Measurements from ENCODE around the gene ZNF618.

ZNF618 gene

DNA sequence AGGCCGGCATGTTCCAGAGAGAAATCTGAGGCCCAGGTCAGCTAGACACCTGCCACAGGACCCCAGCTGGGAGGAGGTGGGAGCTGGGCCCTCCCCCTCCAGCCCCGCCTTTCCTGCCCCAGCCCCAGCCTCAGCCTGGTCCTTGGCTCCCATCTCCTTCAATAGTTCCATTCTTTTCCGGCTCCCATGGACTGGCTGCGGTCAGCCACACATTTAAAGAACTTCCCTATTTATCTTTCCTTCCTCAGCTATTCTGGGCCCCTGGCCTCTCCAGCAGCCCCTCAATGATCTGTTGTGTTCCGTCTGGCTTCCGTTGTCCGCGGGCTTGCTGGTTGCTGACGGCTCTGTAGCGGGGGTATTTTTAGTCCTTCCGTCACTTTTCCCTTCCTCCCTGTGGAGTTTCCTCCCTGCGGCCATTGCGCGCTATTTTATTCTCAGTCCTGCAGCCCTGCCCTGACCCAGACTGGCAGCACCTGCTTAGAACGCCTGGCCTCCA, 128.2 kb downstream of the ZNF618 start:
- DNase-seq = no peak

DNA sequence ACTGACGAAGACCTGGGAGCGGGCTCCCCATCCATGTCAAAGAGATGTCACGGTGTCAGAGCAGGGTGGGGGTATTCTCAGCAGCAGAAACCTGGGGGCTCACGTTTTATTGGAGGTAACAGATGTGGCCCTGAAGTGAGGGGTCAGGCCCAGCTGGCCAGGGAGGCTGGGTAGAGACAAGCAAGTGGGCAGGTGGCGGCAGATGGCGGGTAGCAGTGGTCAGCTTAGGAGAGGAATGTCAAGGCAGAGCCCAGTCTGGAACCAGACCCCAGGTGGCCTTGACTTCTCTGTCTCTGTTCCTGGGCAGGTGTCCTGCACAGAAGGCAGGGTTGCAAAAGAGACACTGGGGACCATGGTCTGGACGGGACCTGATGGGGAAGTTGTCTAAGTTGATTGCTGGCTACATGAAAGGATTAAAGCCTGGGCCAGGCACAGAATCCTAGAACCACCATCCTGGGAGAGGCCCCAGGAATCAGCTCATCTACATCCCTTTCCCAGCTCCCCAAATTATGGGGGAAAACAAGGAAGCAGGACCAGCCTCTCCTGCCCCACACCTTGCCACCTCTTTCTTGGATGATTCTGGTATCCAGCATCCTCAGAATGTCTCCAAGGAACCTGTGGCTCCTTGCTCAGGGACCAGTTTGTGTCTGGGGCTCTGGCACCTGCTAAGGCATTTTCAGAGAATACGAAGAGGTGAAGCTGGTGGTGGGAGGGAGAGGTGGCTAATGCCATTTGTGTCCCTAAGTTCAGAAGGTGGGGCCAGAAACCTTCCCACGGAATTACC, 129.5 kb downstream of the ZNF618 start:
- no peak for DNase-seq

DNA sequence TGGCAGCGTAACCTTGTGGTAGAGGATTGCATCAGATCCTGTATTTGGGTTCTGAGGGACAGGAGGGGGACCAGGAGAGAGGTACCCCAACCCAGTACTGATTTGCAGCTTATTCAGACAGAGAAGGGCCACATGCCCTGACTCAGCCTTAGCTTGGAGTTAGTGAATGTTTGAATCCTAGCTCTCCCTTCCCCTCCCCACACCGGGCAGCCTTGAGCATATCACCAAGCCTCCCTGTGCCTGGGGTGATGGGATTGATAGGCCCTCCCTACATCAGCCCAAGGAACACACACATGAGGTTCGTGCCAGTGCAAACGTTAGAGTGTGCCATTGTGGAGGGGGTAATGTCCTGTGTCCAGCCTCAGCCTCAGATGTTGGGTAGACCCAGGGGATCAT, 130.0 kb downstream of the ZNF618 start:
- no peak for DNase-seq

DNA sequence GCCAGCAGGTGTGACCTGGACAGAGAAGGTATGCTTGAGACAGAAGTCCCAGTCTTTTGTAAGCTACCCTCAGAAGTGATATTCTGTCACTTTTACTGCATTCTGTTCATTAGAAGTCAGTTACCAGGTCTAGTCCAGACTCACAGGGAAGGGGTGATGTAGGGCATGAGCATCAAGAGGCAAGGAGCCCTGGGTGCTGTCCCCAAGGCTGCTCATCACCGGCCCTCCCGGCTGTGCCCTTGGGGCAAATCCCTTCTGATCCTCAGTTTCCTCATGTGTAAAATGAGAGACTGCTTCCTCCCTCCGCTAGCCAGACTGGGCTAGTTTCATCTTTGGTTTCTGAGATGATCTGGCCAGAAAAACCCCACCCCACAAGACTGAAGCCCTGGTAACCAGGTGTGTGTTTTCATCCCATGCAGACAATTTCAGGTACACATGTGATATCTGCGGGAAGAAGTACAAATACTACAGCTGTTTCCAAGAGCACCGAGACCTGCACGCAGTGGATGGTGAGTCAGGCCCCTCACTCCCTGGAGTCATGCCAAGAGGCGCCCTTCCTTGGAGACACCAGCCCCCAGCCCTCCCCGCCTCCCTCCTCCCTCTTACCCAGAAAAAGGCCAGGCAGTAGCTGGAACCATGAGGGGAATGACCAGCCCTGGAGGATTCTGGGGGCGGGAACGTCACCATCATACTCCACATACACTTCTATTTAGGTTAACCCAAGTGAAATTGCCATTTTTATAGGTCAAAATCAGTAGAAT, 131.0 kb downstream of the ZNF618 start:
- no peak for DNase-seq

DNA sequence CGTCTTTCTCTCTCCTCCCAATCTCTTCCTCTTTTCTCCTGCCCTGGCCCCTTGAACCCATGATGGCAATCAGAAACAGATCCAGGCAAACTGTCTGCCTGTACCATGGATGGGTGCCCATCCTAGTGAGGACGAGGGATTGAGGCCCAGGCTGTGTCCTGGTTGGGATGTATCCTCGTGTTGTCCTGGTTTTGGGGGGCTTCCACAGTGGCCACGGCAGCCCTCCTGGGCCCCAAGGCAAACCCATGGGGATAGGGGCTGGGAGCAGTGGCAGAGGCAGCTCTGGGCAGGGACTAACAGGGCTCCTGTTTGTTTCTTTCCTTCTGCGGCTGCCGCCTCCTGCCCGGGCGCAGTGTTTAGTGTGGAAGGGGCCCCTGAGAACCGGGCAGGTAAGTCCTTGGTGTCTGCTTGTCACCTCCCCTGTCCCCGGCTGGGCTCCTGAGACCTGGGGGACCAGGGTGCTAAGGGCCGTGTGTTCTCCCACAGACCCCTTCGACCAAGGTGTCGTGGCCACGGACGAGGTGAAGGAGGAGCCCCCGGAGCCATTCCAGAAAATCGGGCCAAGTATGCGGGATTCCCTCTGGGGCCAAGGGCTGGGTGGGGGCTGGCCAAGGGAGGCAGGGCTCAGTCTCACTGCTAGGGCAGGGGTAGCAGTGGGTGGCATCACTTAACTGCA, 132.0 kb downstream of the ZNF618 start:
- no peak for DNase-seq

DNA sequence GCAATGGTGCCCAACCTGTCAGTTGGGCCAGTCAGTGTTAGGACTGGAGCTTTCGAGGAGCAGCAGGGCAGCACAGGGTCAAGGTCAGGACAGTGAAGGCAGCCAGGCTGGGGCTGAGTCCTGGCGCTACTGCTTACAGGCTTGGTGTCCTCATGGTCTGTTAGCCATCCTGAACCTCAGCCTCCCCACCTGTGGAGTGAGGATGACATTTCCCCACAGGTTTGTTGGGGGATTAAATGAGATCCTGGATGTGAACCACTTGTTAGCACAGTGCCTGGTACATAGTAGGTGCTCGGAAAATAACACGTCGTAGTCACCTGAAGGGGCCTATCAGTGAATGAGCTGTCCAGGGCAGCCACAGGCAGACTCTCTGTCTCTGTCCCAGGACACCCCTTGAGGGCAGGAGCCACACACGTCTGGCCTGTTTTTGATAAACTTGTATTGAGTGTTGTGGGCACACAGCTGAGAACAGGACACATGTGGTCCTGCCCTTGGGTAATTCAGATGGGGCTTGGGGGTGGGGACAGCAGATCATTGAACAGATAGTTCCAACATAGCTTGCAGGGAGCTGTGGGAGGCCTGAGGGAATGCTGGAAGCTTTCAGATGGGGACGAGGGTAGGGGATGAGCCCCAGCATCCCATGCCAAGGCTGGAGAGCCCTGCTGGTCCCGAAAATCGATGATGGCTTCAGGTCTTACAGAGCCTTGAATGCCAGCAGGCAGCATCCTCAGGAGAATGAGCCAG, 132.7 kb downstream of the ZNF618 start:
- DNase-seq = no peak

DNA sequence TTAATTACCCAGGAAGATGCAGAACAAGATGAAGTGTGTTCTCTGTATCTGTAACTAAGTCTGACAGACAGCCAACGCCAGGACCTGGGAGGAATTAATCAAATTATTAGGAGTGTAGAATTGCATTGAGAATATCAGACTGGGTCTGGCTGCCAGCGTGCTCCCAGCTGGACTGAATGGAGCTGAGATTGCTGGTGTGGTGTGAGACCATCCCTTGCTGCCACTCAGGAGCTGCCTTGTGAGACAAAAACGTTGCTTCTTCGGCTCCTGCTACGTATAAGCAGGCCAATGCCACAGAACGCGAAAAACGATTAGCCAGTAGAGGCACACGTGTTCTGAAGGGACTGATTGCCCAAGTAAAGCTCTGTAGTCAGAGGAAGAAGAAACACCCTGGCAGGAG, 135.2 kb downstream of the ZNF618 start:
- no peak for DNase-seq

DNA sequence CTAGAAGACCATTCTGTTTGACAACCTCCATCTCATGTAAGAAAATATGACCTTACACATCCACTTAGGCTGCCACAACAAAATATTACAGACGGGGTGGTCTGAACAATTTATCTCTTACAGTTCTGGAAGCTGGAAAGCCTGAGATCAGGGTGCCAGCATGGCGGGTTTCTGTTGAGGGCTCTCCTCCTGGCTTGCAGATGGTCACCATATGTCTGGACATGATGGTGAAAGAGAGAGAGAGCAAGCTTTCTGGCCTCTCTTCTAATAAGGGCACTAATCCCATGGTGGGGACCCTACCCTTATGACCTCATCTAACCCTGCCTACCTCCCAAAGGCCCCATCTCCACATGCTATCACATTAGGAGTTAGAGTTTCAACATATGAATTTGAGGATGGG, 136.0 kb downstream of the ZNF618 start:
- DNase-seq = no peak

DNA sequence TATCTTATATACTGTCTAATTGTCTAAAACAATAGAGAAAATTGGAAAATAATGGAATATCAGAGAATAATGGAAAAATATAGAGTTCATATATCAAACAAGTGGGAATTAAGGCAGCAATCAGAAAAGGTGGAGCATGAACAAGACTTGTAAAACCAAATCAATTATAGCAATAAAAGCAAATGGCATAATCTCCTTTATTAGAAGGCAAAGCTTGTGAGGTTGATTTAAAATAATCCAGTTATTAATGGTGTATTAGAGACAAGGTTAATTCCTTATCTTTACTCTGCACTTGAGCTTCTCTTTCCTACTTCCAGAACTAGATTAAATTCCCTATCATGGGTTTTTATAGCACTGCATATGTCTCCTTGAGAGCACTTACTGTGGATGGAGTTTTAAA, 137.9 kb downstream of the ZNF618 start:
- no peak for DNase-seq

DNA sequence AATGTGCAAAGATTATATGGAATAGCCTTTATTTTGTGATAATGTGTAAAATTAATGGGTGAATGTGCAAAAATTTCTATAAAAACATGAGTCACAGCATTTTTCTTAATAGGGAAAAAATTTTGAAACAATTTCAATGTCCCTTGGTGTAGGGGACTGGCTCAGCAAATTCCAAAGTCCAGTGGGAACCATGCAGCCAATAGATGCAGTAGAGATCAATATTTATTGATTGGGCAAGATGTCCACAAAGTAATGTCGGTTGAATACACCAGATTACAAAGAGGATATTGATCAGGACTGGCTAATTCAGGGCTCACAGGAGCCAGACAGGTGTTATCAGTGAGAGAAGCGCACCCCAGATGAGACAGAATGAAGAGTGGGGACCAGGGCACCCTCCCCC, 139.5 kb downstream of the ZNF618 start:
- no peak for DNase-seq

DNA sequence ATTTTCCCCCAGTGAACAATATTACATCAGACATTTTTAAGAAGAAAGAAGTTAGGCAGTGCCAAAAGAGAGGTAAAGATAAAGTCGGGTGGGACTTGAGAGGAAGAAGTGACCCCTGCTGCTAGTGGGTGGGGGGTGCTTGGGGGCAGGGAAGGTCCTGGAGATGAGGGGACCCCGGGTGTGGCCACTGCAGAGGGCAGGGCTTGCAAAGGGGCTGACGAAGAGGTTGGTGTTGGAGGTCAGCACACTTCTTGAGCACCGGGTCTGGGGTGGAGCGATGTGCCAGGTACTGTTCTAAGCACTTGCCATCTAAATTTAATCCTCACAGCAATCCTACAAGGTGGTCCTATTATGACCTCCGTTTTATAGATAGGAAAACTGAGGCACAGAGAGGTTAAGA, 140.0 kb downstream of the ZNF618 start:
- DNase-seq = no peak

DNA sequence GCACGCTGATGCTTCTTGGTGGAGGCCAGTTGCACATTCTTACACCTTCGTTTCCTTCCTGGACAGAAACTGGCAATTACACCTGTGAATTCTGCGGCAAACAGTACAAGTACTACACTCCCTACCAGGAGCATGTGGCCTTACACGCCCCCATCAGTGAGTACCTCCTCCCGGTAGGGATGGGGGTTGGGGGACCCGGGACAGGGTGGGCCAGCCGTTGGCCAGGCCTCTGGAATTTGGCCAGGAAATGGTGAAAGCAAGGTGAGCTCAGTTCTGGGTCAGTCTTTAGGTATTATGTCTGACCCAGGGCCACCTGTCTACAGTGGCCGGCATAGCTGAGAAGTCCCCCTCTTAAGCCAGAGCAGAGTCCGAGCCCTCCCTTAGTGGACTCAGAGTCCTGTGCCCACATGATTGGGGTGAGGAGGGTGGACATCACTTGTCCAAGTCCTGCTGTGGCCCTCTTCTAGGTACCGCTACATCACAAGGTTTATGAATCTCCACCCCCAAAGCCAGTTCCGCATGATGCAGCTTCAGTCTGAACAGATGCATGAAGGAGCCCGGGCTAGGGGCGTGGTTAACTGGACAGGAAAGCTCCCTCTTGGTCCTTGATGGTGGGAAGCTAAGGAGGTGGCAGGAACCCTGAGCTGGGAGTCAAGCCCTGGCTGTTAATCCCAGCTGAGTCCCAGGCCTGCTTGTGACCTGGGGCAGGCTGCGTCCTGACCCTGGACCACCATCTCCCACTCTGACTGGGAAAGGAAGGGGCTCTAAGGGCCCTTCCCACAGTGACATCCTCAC, 140.7 kb downstream of the ZNF618 start:
- DNase-seq = no peak

DNA sequence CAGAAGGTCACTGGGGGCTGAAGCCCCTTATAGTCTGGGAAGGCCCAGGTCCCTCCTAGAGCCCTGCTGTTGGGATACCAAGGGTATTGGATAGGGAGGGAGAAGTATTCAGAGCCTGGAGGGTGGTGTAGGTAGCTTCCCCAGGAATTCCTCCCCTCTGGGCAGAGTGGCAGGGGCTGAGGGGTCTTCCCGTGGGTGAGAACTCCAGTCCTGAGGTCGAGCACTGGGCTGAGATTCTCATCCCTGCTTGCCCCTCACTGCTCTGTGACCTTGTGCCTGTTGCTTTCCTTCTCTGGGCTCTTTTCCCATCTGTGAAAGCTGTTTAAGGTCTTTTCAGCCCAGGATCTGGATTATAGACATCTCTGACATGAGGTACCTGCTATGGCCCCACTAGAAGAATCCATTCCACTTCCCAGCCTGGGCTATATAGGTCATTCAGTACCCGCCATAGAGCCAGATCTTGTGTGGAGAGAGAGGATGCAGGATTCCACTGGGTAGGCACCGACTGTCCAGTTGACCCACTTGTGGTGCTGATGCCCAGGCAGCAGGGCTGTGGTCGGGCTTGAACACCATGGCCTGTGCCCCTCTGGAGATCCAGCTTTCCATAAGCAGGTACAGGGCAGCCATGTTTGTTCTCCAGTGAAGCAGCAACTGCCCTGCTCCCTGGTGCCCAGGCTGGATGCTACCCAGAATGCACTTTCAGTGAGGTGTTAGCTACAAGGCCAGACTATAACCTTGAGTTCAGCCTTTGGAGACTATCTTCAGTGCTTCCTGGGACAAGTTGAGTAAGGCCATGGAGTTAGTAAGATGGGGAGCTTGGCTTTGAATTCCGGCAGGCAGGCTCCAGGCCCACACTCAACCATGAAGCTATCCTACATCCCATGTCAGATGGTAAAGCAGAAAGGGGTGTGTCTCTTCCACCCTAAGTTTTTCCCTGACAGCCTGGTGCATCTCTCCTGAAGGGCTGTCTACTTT, 141.9 kb downstream of the ZNF618 start:
- DNase-seq = no peak

DNA sequence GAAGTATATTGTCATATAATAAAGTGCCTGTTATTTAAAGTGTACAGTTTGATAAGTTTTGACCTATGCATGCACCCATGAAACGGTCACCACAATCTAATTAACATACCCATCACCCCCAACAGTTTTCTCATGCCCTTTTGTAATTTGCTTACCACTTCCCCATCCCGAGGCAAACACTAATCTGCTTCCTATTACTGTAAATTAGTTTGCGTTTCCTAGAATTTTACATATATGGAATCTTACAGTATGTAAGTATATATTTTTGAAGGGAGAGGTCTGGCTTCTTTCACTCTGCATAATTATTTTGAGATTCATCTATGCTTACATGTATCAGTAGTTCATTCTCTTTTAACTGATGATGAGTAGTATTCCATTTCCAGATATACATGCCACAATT, 145.5 kb downstream of the ZNF618 start:
- DNase-seq = no peak

DNA sequence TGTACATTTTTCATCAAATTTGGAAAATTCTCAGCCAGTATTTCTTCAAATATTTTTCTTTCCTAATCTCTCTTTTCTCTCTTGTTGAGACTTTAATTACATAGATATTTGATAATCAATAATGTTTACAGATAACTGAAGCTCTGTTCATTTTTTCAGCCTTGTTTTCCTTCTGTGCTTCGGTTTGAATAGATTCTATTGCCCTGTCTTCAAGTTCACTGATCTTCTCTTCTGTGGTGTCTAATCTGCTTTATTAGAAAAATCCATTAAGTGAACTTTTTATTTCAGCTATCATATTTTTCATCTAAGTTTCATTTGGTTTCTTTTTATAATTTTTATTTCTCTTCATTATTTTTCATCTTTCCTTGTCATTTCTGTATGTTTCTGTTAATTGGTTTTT, 147.9 kb downstream of the ZNF618 start:
- no peak for DNase-seq

DNA sequence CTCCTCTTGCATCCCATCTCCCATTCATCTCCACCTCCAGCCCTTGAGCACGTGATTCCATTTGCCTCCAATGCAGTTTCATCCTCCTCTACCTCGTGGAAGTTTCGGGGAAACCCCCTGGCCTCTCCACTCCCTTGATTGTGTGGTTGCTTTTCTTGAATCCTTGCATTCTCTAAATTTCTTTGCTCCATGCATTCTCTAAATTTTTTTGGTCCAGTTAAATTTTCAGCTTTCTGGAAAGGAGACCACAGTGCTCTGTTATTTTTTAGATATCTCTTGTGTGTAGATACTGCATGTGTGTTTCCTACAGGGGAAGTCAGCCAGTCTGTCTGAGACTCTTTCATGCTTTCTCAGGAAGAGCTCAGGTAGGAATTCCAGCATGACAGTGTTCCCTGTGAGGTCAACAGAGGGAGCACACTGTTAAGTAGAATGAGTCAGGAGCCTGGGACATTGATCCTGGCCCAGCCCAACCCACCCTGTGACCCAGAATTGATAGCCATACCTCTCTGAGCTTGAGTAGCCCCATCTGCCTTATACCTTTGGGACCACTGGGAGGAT, 149.2 kb downstream of the ZNF618 start:
- no peak for DNase-seq

DNA sequence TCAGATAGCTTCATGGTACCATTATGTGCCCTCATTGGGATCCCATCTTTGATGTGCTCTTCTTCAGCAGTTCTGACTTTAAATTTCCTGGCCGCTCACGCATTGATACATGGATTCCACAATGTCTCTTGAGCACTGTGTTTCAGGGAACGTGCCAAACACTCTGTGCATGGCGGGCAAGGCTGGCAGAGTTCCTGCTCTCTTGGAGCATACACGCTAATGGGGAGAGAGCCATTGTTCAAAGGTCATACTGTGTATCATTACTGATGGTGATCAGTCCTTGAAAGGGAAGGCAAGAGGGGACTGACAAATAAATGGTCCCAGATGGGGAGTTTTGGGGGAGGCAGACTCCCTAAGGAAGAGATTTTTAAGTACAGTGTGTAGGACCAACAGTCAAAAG, 149.7 kb downstream of the ZNF618 start:
- no peak for DNase-seq

DNA sequence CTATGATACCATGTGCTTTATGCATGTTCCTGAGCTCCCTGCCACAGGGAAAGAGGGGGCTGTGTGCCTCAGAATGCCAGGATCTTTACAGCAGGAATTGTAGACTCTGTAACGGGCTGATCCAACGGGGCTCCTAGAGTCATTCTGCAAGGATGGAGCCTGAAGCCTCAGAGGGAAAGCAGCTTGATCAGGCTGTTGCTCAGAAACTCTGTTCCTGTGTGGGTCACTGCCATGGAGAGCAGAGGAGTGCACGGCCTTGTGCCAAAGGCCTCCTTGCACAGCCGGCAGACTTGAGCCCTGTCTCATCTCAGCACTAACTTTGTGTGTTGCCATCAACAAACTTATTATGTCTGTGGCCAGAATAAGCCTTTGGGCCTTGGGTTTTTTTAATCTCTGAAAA, 150.2 kb downstream of the ZNF618 start:
- no peak for DNase-seq

DNA sequence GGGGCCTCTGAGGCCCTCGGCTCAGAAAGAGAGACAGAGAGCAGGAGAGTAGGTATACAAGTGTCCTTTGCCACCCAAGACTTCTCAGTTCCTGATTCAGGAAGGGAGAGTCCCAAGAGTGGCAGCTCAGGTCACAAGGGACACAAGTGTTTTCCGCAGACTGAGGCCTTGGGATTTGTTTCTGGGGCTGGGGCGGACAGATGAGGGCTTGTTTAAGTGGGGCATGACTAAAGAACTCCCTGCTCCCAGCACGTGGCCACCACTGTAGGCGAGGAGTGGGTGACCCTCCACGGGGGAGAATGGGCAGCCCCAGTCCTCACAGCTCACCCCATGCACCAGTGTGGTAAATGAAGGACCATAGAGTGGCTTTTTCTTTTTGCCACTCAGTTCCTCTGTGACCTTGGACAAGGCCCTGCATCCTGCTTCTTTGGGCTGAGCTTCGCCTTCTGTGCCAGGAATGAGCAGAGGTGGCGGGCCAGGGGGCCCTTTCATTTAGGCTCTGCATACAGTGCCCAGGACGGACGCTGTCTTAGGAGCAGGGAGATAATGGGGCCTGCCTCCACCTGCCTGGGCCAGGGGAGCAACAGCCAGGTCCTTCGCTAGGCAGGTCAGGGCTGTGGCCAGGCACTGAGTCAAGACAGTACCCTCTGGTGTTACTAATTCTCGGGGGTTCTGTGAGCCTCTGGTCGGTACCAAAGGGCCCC, 151.2 kb downstream of the ZNF618 start:
- DNase-seq = no peak

DNA sequence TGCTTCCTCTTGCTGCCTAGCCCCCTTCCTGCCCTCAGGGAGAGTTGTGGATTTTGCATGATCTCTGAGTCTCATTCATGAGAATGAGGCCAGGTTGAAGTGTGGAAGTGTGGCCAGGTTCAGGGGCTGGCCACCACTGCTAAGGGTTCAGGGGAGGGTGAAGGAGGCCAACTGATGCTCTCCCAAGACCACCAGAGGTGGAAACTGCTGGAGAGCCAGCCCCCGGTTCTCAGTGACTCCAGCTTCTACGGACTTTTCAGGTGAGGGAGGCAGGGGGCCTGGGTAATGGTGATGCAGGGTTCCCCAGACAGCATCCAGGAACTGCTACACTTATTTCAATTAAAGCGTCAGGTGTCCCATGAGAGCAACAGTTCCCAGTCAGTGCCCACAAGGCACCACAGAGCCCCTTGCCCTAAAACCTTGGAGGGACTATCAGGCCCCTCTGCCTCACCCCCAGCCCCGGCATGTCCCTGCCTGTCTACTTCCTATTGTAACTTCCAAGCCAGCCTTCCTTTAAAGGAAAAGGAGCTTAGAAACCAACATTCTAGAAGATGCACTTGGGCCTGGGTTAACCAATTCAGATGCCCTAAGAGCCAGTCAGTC, 151.9 kb downstream of the ZNF618 start:
- no peak for DNase-seq
